ENCODE data around the gene HECTD4. TPM values are rescaled to one million over a fixed set of nuclear protein-coding genes. Genes with fewer than 3 reads are reported as not detected.
"Not testable (repeated sequence)": the region's sequence is repeated elsewhere in the genome, so short reads cannot be mapped to it uniquely, and the experiment has no call there.

Gene HECTD4
- total and polyA plus RNA-seq, 2 donors (not counting 1 experiment from before 2014, with no cell fraction given) = 46.4 to 92.2 TPM

DNA sequence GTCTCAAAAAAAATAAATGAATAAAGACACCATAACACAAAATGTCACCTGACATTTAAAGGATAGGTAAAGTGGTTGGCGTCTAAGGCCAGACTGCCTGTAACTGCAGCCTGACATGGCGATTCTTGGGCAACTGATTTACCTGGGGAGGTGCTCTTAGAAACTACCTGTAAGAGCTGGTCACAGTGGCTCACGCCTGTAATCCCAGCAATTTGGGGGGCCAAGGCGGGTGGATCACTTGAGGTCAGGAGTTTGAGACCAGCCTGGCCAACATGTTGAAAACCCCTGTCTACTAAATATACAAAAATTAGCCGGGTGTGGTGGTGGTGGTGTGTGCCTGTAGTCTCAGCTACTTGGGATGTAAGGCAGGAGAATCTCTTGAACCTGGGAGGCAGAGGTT lies 18.8 kb upstream of the HECTD4 start:
- H2AFZ ChIP-seq (ENCODE audit: insufficient read depth, low read depth, low read length, poor library complexity, severe bottlenecking) = no peak overlapping the region
- no peaks in the 10 kb centered on the region for H3K9me3 Mint-ChIP-seq (ENCODE audit: insufficient read depth)
- no peak overlapping the region for H3K9ac ChIP-seq (ENCODE audit: low read length)
- H3K4me2 ChIP-seq (replicated peaks; ENCODE audit: low read depth, low read length, poor library complexity, severe bottlenecking) = no peak overlapping the region
- ChIA-PET CTCF (interaction anchor here (2.8 kb wide), 1 partner anchor 14 kb away, joined by 10 read pairs; no protein-coding TSS in a partner anchor), POLR2A (interaction anchor here (0.9 kb wide), 1 partner anchor 388 kb away, joined by 4 read pairs; the partner anchor contains the start of genes ERP29 and TMEM116)
- H3K27me3 Mint-ChIP-seq = no peaks in the 10 kb centered on the region
- H3K4me3 Mint-ChIP-seq = no peak overlapping the region
- DNase-seq (no peak), ATAC-seq (ENCODE audit: low read depth) (no peak)
- no peak overlapping the region for H3K4me3 ChIP-seq (ENCODE audit: control extremely low read depth in 1 of 5, extremely low read depth in 1 of 5, insufficient read depth in 1 of 5, low read depth in 2 of 5, low read length in 4 of 5)
- no peak overlapping the region for H3K27ac ChIP-seq (ENCODE audit: low read length in 2 of 2)
- H3K4me1 ChIP-seq (ENCODE audit: control insufficient read depth in 2 of 2, insufficient read depth in 2 of 2, low read length in 2 of 2) = no peaks in the 10 kb centered on the region
- TF ChIP-seq EZH2 (IDR thresholded peaks at IDR 0.05; ENCODE audit: borderline replicate concordance, insufficient read depth, low read depth, low read length, poor library complexity, severe bottlenecking) = no peak
- TF ChIP-seq, protein P1, sequence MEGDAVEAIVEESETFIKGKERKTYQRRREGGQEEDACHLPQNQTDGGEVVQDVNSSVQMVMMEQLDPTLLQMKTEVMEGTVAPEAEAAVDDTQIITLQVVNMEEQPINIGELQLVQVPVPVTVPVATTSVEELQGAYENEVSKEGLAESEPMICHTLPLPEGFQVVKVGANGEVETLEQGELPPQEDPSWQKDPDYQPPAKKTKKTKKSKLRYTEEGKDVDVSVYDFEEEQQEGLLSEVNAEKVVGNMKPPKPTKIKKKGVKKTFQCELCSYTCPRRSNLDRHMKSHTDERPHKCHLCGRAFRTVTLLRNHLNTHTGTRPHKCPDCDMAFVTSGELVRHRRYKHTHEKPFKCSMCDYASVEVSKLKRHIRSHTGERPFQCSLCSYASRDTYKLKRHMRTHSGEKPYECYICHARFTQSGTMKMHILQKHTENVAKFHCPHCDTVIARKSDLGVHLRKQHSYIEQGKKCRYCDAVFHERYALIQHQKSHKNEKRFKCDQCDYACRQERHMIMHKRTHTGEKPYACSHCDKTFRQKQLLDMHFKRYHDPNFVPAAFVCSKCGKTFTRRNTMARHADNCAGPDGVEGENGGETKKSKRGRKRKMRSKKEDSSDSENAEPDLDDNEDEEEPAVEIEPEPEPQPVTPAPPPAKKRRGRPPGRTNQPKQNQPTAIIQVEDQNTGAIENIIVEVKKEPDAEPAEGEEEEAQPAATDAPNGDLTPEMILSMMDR (IDR thresholded peaks at IDR 0.05) = no peak
- H3K4me1 Mint-ChIP-seq = peaks cover 2% of the 10 kb centered on the region
- H3K27ac Mint-ChIP-seq = no peak overlapping the region
- WGBS (ENCODE audit: insufficient coverage) = 87% methylated on average over 4 of the region's 5 CpGs
- H3K36me3 ChIP-seq (replicated peaks in 1 of 2; ENCODE audit: control extremely low read depth in 1 of 2, control insufficient read depth in 1 of 2, extremely low read depth in 1 of 2, insufficient read depth in 2 of 2, low read length in 1 of 2) = peaks cover 7 to 19% of the 10 kb centered on the region in 2 experiments
- intact Hi-C loops (cut with micrococcal nuclease) = no loop called here
- no peaks in the 10 kb centered on the region for H3K27me3 ChIP-seq (replicated peaks in 1 of 4; ENCODE audit: control extremely low read depth in 1 of 4, control insufficient read depth in 3 of 4, insufficient read depth in 4 of 4, low read length in 3 of 4)
- peaks cover 11% of the 10 kb centered on the region for H4K20me1 ChIP-seq (ENCODE audit: control insufficient read depth, insufficient read depth, low read length, poor library complexity, severe bottlenecking)
- H3K9me3 ChIP-seq (ENCODE audit: control extremely low read depth in 1 of 3, control insufficient read depth in 2 of 3, insufficient read depth in 1 of 3, low read length in 2 of 3) = no peaks in the 10 kb centered on the region
- no peaks in the 10 kb centered on the region for H3K79me2 ChIP-seq (ENCODE audit: control insufficient read depth, insufficient read depth, low read length)

DNA sequence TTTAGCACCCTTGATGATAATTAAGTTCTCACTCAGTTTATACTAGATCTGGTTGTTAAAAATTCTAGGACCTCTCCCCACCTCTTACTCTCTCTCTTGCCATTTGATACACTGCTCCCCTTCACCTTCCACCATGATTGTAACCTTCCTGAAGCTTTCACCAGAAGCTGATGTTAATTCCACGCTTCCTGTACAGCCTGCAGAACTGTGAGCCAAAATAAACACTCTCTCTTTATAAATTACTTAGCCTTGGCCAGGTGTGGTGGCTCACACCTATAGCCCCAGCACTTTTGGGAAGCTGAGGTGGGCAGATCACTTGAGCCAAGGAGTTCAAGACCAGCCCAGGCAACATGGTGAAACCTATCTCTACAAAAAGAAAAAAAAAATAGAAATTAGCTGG lies 11.1 kb upstream of the HECTD4 start:
- ATAC-seq (ENCODE audit: low read depth) (no peak), DNase-seq (no peak)
- Histone ChIP-seq H3K4me3 (ENCODE audit: control extremely low read depth in 1 of 5, extremely low read depth in 1 of 5, insufficient read depth in 1 of 5, low read depth in 2 of 5, low read length in 4 of 5) (no peak overlapping the region), H3K4me2 (replicated peaks; ENCODE audit: low read depth, low read length, poor library complexity, severe bottlenecking) (no peak overlapping the region), H3K36me3 (replicated peaks in 1 of 2; ENCODE audit: control extremely low read depth in 1 of 2, control insufficient read depth in 1 of 2, extremely low read depth in 1 of 2, insufficient read depth in 2 of 2, low read length in 1 of 2) (no peaks in the 10 kb centered on the region), H3K27ac (ENCODE audit: low read length in 2 of 2) (no peak overlapping the region), H2AFZ (ENCODE audit: insufficient read depth, low read depth, low read length, poor library complexity, severe bottlenecking) (no peak overlapping the region), H3K9me3 (ENCODE audit: control extremely low read depth in 1 of 3, control insufficient read depth in 2 of 3, insufficient read depth in 1 of 3, low read length in 2 of 3) (no peaks in the 10 kb centered on the region), H3K27me3 (replicated peaks in 1 of 4; ENCODE audit: control extremely low read depth in 1 of 4, control insufficient read depth in 3 of 4, insufficient read depth in 4 of 4, low read length in 3 of 4) (peaks cover 0 to 3% (median under 1%) of the 10 kb centered on the region in 4 experiments), H3K4me1 (ENCODE audit: control insufficient read depth in 2 of 2, insufficient read depth in 2 of 2, low read length in 2 of 2) (no peaks in the 10 kb centered on the region), H4K20me1 (ENCODE audit: control insufficient read depth, insufficient read depth, low read length, poor library complexity, severe bottlenecking) (no peaks in the 10 kb centered on the region), H3K79me2 (ENCODE audit: control insufficient read depth, insufficient read depth, low read length) (no peaks in the 10 kb centered on the region), H3K9ac (ENCODE audit: low read length) (no peak overlapping the region)
- TF ChIP-seq, protein P1 (IDR thresholded peaks at IDR 0.05) = no peak
- no peak for TF ChIP-seq EZH2 (IDR thresholded peaks at IDR 0.05; ENCODE audit: borderline replicate concordance, insufficient read depth, low read depth, low read length, poor library complexity, severe bottlenecking)
- intact Hi-C loops (cut with micrococcal nuclease) = no loop called here
- ChIA-PET CTCF (no interaction called here), POLR2A (no interaction called here)
- H3K9me3 Mint-ChIP-seq (ENCODE audit: insufficient read depth) = no peaks in the 10 kb centered on the region
- no peak overlapping the region for H3K27ac Mint-ChIP-seq
- H3K4me1 Mint-ChIP-seq = no peaks in the 10 kb centered on the region
- no peaks in the 10 kb centered on the region for H3K27me3 Mint-ChIP-seq
- H3K4me3 Mint-ChIP-seq = no peak overlapping the region
- WGBS (ENCODE audit: insufficient coverage) = 100% methylated on average over 1 of the region's 1 CpG

DNA sequence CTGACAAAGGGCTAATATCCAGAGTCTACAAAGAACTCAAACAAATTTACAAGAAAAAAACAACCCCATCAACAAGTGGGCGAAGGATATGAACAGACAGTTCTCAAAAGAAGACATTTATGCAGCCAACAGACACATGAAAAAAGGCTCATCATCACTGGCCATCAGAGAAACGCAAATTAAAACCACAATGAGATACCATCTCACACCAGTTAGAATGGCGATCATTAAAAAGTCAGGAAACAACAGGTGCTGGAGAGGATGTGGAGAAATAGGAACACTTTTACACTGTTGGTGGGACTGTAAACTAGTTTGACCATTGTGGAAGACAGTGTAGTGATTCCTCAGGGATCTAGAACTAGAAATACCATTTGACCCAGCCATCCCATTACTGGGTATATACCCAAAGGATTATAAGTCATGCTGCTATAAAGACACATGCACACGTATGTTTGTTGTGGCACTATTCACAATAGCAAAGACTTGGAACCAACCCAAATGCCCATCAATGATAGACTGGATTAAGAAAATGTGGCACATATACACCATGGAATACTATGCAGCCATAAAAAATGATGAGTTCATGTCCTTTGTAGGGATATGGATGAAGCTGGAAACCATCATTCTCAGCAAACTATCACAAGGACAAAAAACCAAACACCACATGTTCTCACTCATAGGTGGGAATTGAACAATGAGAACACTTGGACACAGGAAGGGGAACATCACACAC lies 7.9 kb upstream of the HECTD4 start:
- H2AFZ ChIP-seq (ENCODE audit: insufficient read depth, low read depth, low read length, poor library complexity, severe bottlenecking); H3K79me2 ChIP-seq (ENCODE audit: control insufficient read depth, insufficient read depth, low read length); H3K9ac ChIP-seq (ENCODE audit: low read length); H3K27me3 Mint-ChIP-seq; ATAC-seq (ENCODE audit: low read depth); H4K20me1 ChIP-seq (ENCODE audit: control insufficient read depth, insufficient read depth, low read length, poor library complexity, severe bottlenecking); H3K4me1 Mint-ChIP-seq; H3K9me3 Mint-ChIP-seq (ENCODE audit: insufficient read depth); POLR2A ChIA-PET; H3K36me3 ChIP-seq (replicated peaks in 1 of 2; ENCODE audit: control extremely low read depth in 1 of 2, control insufficient read depth in 1 of 2, extremely low read depth in 1 of 2, insufficient read depth in 2 of 2, low read length in 1 of 2); H3K27ac Mint-ChIP-seq; H3K27ac ChIP-seq (ENCODE audit: low read length in 2 of 2); H3K27me3 ChIP-seq (replicated peaks in 1 of 4; ENCODE audit: control extremely low read depth in 1 of 4, control insufficient read depth in 3 of 4, insufficient read depth in 4 of 4, low read length in 3 of 4); H3K4me3 Mint-ChIP-seq; H3K9me3 ChIP-seq (ENCODE audit: control extremely low read depth in 1 of 3, control insufficient read depth in 2 of 3, insufficient read depth in 1 of 3, low read length in 2 of 3); H3K4me3 ChIP-seq (ENCODE audit: control extremely low read depth in 1 of 5, extremely low read depth in 1 of 5, insufficient read depth in 1 of 5, low read depth in 2 of 5, low read length in 4 of 5); H3K4me1 ChIP-seq (ENCODE audit: control insufficient read depth in 2 of 2, insufficient read depth in 2 of 2, low read length in 2 of 2); DNase-seq; CTCF ChIA-PET; H3K4me2 ChIP-seq (replicated peaks; ENCODE audit: low read depth, low read length, poor library complexity, severe bottlenecking): not testable (repeated sequence)
- intact Hi-C loops (cut with micrococcal nuclease) = loop anchor here (5.0 kb wide), 2 partner anchors 93 to 173 kb away; no protein-coding TSS in a partner anchor
- 100% methylated on average over 1 of the region's 4 CpGs for WGBS (ENCODE audit: insufficient coverage)

All from B cell (primary cell).